CD4-positive, alpha-beta T cell (primary cell): Measurements from ENCODE around the gene RECQL5. TPM values are rescaled to one million over a fixed set of nuclear protein-coding genes. Genes with fewer than 3 reads are reported as not detected.

Experiments
- ATAC-seq: fragments of 200-7000 bp; cut with Tn5 transposase; one replicate; pipeline ENCODE4 v1.10.0; 2022; ENCODE audit warnings: mild to moderate bottlenecking; ENCODE audit not compliant: poor library complexity
- CTCF ChIA-PET: fragments of 350-600 bp; sonication (Branson Sonifier 250); formaldehyde crosslinking; loops from one replicate; lab custom pipeline; 2021; ENCODE audit warnings: antibody characterized with exemption, inconsistent platforms; lab: Charles Lee
- POLR2A ChIA-PET: fragments of 350-600 bp; sonication (Branson Sonifier 250); formaldehyde crosslinking; loops from one replicate; lab custom pipeline; 2021; ENCODE audit warnings: antibody characterized with exemption, inconsistent platforms; lab: Charles Lee
- DNase-seq, 14 experiments: peaks; one replicate each; pipeline ENCODE4 v3.0.0-alpha.2; 2013 to 2020; ENCODE audit warnings: mixed read lengths in 2 of 14
- H3K27ac ChIP-seq, 2 donors: one replicate each; pipeline versions ENCODE4 v1.5.1 to v1.7.0; 2013; ENCODE audit warnings: low read length in 2 of 2, low read depth in 1 of 2, mild to moderate bottlenecking in 1 of 2
- H3K27me3 ChIP-seq, 2 experiments: 1 replicate in 1 of 2; 2 replicates in 1 of 2; pipeline versions ENCODE4 v1.6.1 to v1.7.0; 2013; ENCODE audit warnings: low read length in 2 of 2, control low read depth in 1 of 2, mild to moderate bottlenecking in 1 of 2, moderate library complexity in 1 of 2; ENCODE audit not compliant: insufficient read depth in 2 of 2, control insufficient read depth in 1 of 2
- H3K36me3 ChIP-seq: one replicate; pipeline ENCODE4 v1.6.1; 2013; ENCODE audit warnings: low read length, control low read depth; ENCODE audit not compliant: insufficient read depth
- H3K4me1 ChIP-seq: one replicate; pipeline ENCODE4 v1.6.1; 2013; ENCODE audit warnings: low read length, control low read depth; ENCODE audit not compliant: insufficient read depth
- H3K4me3 ChIP-seq: one replicate; pipeline ENCODE4 v1.5.1; 2013; ENCODE audit warnings: mild to moderate bottlenecking, low read length, moderate library complexity
- H3K9me3 ChIP-seq, 2 experiments: 1 replicate in 1 of 2; 2 replicates in 1 of 2; pipeline versions ENCODE4 v1.6.1 to v1.7.0; 2013; ENCODE audit warnings: low read length in 2 of 2, mild to moderate bottlenecking in 2 of 2, control low read depth in 1 of 2, moderate library complexity in 1 of 2; ENCODE audit not compliant: control insufficient read depth in 1 of 2, insufficient read depth in 1 of 2
- H3K27ac Mint-ChIP-seq: one replicate; pipeline ENCODE4 v1.8.0; 2020; ENCODE audit warnings: mixed read lengths
- H3K27me3 Mint-ChIP-seq: one replicate; pipeline ENCODE4 v1.8.0; 2021; ENCODE audit warnings: mixed read lengths
- H3K36me3 Mint-ChIP-seq: one replicate; pipeline ENCODE4 v1.8.0; 2021; ENCODE audit warnings: low read depth, mixed read lengths
- H3K4me1 Mint-ChIP-seq: one replicate; pipeline ENCODE4 v1.8.0; 2021; ENCODE audit warnings: low read depth, mixed read lengths
- H3K4me3 Mint-ChIP-seq: one replicate; pipeline ENCODE4 v1.8.0; 2020; ENCODE audit warnings: mild to moderate bottlenecking, mixed read lengths
- H3K9me3 Mint-ChIP-seq: one replicate; pipeline ENCODE4 v1.8.0; 2020; ENCODE audit warnings: mixed read lengths
- intact Hi-C, 2 experiments: fragments of 100-400 bp; cut with DNase I in 1 of 2; cut with micrococcal nuclease in 1 of 2; formaldehyde crosslinking; loops; one replicate each; pipeline versions ENCODE4 v1.15.1 to v1.9.0; 2023 to 2025; cut with DNase I, micrococcal nuclease
- total RNA-seq, 174 experiments: library from RNA in 2 of 174; stranded (reverse) in 2 of 174; gene quantifications; one replicate each; pipeline ENCODE4 v1.2.3 and lab custom pipeline; 2021 to 2026
- TF ChIP-seq, protein P1 (sequence below): fragments of 200-600 bp; IDR thresholded peaks from one replicate; pipeline ENCODE4 v1.8.0; 2022; ENCODE audit warnings: antibody characterized with exemption, mild to moderate bottlenecking

Gene RECQL5
- total RNA-seq, 2 experiments from 2014 or later, result 16.4 to 17.7 TPM

- no peaks in the 10 kb centered on the region for H3K4me1 Mint-ChIP-seq
- no peaks in the 10 kb centered on the region for H3K9me3 Mint-ChIP-seq
- H3K27me3 Mint-ChIP-seq, result no peaks in the 10 kb centered on the region
- DNase-seq (no peak), ATAC-seq (no peak)
- Histone ChIP-seq H3K27me3 (no peaks in the 10 kb centered on the region), H3K4me1 (no peaks in the 10 kb centered on the region), H3K36me3 (peaks cover 56% of the 10 kb centered on the region), H3K27ac (no peak overlapping the region), H3K4me3 (no peak overlapping the region), H3K9me3 (no peaks in the 10 kb centered on the region)
- peaks cover 64% of the 10 kb centered on the region for H3K36me3 Mint-ChIP-seq
- POLR2A ChIA-PET, result interaction anchor here (1.0 kb wide), 2 partner anchors 9 to 95 kb away, joined by 3 to 4 read pairs; partner anchors contain the start of genes RECQL5 and SAP30BP
- no peak overlapping the region for H3K27ac Mint-ChIP-seq
- CTCF ChIA-PET, result no interaction called here
- TF ChIP-seq, protein P1, sequence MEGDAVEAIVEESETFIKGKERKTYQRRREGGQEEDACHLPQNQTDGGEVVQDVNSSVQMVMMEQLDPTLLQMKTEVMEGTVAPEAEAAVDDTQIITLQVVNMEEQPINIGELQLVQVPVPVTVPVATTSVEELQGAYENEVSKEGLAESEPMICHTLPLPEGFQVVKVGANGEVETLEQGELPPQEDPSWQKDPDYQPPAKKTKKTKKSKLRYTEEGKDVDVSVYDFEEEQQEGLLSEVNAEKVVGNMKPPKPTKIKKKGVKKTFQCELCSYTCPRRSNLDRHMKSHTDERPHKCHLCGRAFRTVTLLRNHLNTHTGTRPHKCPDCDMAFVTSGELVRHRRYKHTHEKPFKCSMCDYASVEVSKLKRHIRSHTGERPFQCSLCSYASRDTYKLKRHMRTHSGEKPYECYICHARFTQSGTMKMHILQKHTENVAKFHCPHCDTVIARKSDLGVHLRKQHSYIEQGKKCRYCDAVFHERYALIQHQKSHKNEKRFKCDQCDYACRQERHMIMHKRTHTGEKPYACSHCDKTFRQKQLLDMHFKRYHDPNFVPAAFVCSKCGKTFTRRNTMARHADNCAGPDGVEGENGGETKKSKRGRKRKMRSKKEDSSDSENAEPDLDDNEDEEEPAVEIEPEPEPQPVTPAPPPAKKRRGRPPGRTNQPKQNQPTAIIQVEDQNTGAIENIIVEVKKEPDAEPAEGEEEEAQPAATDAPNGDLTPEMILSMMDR, result no peak
- H3K4me3 Mint-ChIP-seq, result no peak overlapping the region
- intact Hi-C loops, result no loop called here
Observed at GRCh38 chr17:75658237-75658636, 8.7 kb downstream of the RECQL5 start.

- Histone ChIP-seq H3K4me1 (peaks cover 3% of the 10 kb centered on the region), H3K27me3 (no peaks in the 10 kb centered on the region), H3K36me3 (peaks cover 54% of the 10 kb centered on the region), H3K27ac (no peak overlapping the region), H3K9me3 (no peaks in the 10 kb centered on the region), H3K4me3 (no peak overlapping the region)
- ChIA-PET POLR2A (interaction anchor here (1.3 kb wide), 1 partner anchor 12 kb away, joined by 7 read pairs; the partner anchor contains the start of genes RECQL5 and SAP30BP), CTCF (no interaction called here)
- Mint-ChIP-seq H3K27me3 (no peaks in the 10 kb centered on the region), H3K9me3 (no peaks in the 10 kb centered on the region), H3K36me3 (peaks cover 68% of the 10 kb centered on the region), H3K4me3 (no peak overlapping the region), H3K27ac (no peak overlapping the region), H3K4me1 (peaks cover 5% of the 10 kb centered on the region)
- DNase-seq (no peak), ATAC-seq (no peak)
- TF ChIP-seq, protein P1, result no peak
- intact Hi-C loops, result no loop called here
Observed at GRCh38 chr17:75654176-75654575, 12.8 kb downstream of the RECQL5 start.

DNA sequence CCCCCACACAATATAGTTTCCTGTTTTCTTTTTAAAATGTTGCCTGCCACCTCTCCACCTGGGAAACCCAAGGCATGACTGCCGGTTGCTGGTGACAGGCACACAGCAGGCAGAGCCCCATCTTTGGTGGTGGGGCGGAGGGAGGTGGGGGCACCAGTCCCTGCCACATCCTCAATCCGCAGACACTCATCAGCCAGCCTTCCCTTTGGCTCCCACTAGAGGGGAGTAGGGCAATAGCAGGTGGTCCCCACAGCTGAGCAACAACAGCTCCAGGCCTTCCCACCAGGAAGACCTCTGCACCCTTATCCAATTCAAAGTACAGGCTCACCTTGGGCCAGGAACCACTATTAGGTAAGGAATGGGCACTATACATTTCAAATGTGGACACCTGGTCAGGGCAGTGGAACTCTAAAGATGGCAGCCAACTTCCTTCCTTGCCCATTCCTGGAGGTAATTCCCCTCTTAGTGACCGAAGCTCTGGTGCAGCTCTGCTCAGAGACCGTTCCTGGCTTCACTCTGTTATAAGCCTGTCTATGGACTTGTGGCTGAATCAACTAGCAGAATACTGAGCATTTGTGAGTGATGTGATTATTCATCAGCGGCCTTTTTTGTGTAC is 13.9 kb downstream of the RECQL5 start:
- no peaks in the 10 kb centered on the region for H3K27me3 Mint-ChIP-seq
- TF ChIP-seq, protein P1, result peak; percentile 50
- H3K36me3 Mint-ChIP-seq, result peaks cover 66% of the 10 kb centered on the region
- H3K9me3 Mint-ChIP-seq, result no peaks in the 10 kb centered on the region
- Histone ChIP-seq H3K9me3 (no peaks in the 10 kb centered on the region), H3K36me3 (peaks cover 56% of the 10 kb centered on the region), H3K27ac (no peak overlapping the region), H3K4me1 (peaks cover 3% of the 10 kb centered on the region), H3K4me3 (no peak overlapping the region), H3K27me3 (no peaks in the 10 kb centered on the region)
- ChIA-PET POLR2A (no interaction called here), CTCF (interaction anchor here (0.6 to 1.3 kb wide), 3 partner anchors 13 to 98 kb away, joined by 3 to 4 read pairs (median 3); partner anchors contain the start of gene RECQL5)
- peaks cover 5% of the 10 kb centered on the region for H3K4me1 Mint-ChIP-seq
- no peak overlapping the region for H3K27ac Mint-ChIP-seq
- peak; percentile 86 for ATAC-seq
- DNase-seq, result peak in 6 of 14 experiments; percentile 10 to 56 (median 38)
- intact Hi-C loops, result no loop called here
- H3K4me3 Mint-ChIP-seq, result no peak overlapping the region
